ENCODE results near the gene RNF141. TPM values are rescaled to one million over a fixed set of nuclear protein-coding genes. Genes with fewer than 3 reads are reported as not detected.

RNF141 gene
- total and polyA plus RNA-seq, 2 of the 13 experiments (the other 11 are each of a cell fraction or from before 2014, with no cell fraction given), result 9.3 to 22.4 TPM

- no peak for TF ChIP-seq KIAA2018 (CRISPR knock-in tag; IDR thresholded peaks at IDR 0.05; ENCODE audit: borderline replicate concordance)
- no peak for TF ChIP-seq ZNF773 (CRISPR knock-in tag; IDR thresholded peaks at IDR 0.05; ENCODE audit: borderline replicate concordance)
Measured at GRCh38 chr11:10524471-10524870, 16.5 kb downstream of the RNF141 start (continued).

GRCh38 chr11:10522921-10523320, 18.1 kb downstream of the RNF141 start:
- WGBS (ENCODE audit: low lambda C conversion rate), result 92% methylated on average over 2 of the region's 2 CpGs
- Histone ChIP-seq H3K79me2 (ENCODE audit: insufficient read depth, low read length) (no peaks in the 10 kb centered on the region), H3K9ac (ENCODE audit: insufficient read depth, low read depth, low read length) (no peak overlapping the region), H4K20me1 (ENCODE audit: insufficient read depth, low read length) (no peaks in the 10 kb centered on the region), H2AFZ (ENCODE audit: low read length) (no peak overlapping the region), H3K4me3 (replicated peaks in 1 of 3; ENCODE audit: insufficient read depth in 1 of 3, low read depth in 2 of 3, low read length in 3 of 3) (no peak overlapping the region), H3K36me3 (replicated peaks in 1 of 2; ENCODE audit: control insufficient read depth in 1 of 2, insufficient read depth in 2 of 2, low read length in 2 of 2) (peaks cover 0 to 28% of the 10 kb centered on the region in 2 experiments; a peak in 3 of 5 replicates), H3K4me2 (ENCODE audit: low read depth, low read length) (no peak overlapping the region), H3K9me3 (ENCODE audit: low read length) (no peaks in the 10 kb centered on the region), H3K27ac (ENCODE audit: extremely low read length, insufficient read depth, low read length) (no peak overlapping the region), H3K4me1 (ENCODE audit: insufficient read depth, low read length) (no peaks in the 10 kb centered on the region), H3K27me3 (ENCODE audit: control insufficient read depth in 1 of 2, insufficient read depth in 2 of 2, low read length in 2 of 2) (no peaks in the 10 kb centered on the region)
- ChIA-PET CTCF (ENCODE audit: low intra/inter-chr PET ratio, low total read pairs) (no interaction called here), POLR2A (no interaction called here)
- DNase-seq (ENCODE audit: low spot score) (no peak), ATAC-seq (no peak), FAIRE-seq (no peak)
- intact Hi-C loops (cut with micrococcal nuclease; ENCODE audit: unreplicated experiment) (no loop called here), in situ Hi-C loops (cut with HindIII; ENCODE audit: extremely low pct_ligation_motif_present, low pct_unique_long_range_greater_than_20kb) (no loop called here)
- TF ChIP-seq U2AF1 (optimal IDR thresholded peaks at IDR 0.05; ENCODE audit: low read depth, low read length), result no peak
- TF ChIP-seq XRCC5 (optimal IDR thresholded peaks at IDR 0.05; ENCODE audit: low read length), result no peak
- no TSS peak for BruUV-seq (replicated peaks)
